Activated naive CD8-positive, alpha-beta T cell treated with anti-CD3 and anti-CD28 coated beads, Interleukin-2, amount 50 U/mL, for 24 hours (primary cell): ENCODE data around the gene TMED1.
"Not testable (repeated sequence)": the region's sequence is repeated elsewhere in the genome, so short reads cannot be mapped to it uniquely, and the experiment has no call there.

ENCODE experiments used
- ATAC-seq: fragments of 150-1000 bp; cut with Tn5 transposase; one replicate; pipeline ENCODE4 v1.10.0; 2021
- DNase-seq: peaks from one replicate; pipeline ENCODE4 v3.0.0; 2021
- H3K27ac Mint-ChIP-seq: one replicate; pipeline ENCODE4 v1.8.0; 2021; ENCODE audit warnings: mild to moderate bottlenecking, mixed read lengths
- H3K27me3 Mint-ChIP-seq: one replicate; pipeline ENCODE4 v1.8.0; 2021; ENCODE audit warnings: mixed read lengths
- H3K36me3 Mint-ChIP-seq: one replicate; pipeline ENCODE4 v1.8.0; 2021; ENCODE audit warnings: low read depth, mixed read lengths
- H3K4me1 Mint-ChIP-seq: one replicate; pipeline ENCODE4 v1.8.0; 2021; ENCODE audit warnings: mixed read lengths
- H3K4me3 Mint-ChIP-seq: one replicate; pipeline ENCODE4 v1.8.0; 2021; ENCODE audit warnings: mild to moderate bottlenecking, moderate library complexity, mixed read lengths
- H3K9me3 Mint-ChIP-seq: one replicate; pipeline ENCODE4 v1.8.0; 2021; ENCODE audit warnings: mixed read lengths

The TMED1 gene

GRCh38 chr19:10852098-10852800, 16.2 kb upstream of the TMED1 start:
- Mint-ChIP-seq H3K27me3 (no peaks in the 10 kb centered on the region), H3K4me1 (peaks cover 10% of the 10 kb centered on the region), H3K9me3 (no peaks in the 10 kb centered on the region), H3K27ac (no peak overlapping the region), H3K36me3 (no peaks in the 10 kb centered on the region), H3K4me3 (no peak overlapping the region)
- ATAC-seq (no peak), DNase-seq (no peak)

- ATAC-seq (no peak), DNase-seq (no peak)
- peaks cover 10% of the 10 kb centered on the region for H3K4me1 Mint-ChIP-seq
- H3K27ac Mint-ChIP-seq, result no peak overlapping the region
- H3K36me3 Mint-ChIP-seq, result no peaks in the 10 kb centered on the region
- no peaks in the 10 kb centered on the region for H3K27me3 Mint-ChIP-seq
- no peaks in the 10 kb centered on the region for H3K9me3 Mint-ChIP-seq
- H3K4me3 Mint-ChIP-seq, result no peak overlapping the region
Observed at GRCh38 chr19:10850631-10851030, 14.6 kb upstream of the TMED1 start.

- peak within 1 kb of the TSS; percentile 39 for H3K4me3 Mint-ChIP-seq
- no peak within 1 kb of the TSS for H3K27ac Mint-ChIP-seq
- ATAC-seq, result peak; percentile 67
Observed at GRCh38 chr19:10848230-10848856, 12.3 kb upstream of the TMED1 start, which contains the start of gene C19orf38. Gene C19orf38 (plus strand): TSS chr19:10848415. CDS start chr19:10848509, 94 bp downstream.

GRCh38 chr19:10846500-10847202, 10.6 kb upstream of the TMED1 start:
- H3K36me3 Mint-ChIP-seq, result peaks cover 2% of the 10 kb centered on the region
- no peak for DNase-seq
- no peak for ATAC-seq
- H3K4me3 Mint-ChIP-seq, result no peak overlapping the region
- H3K9me3 Mint-ChIP-seq, result no peaks in the 10 kb centered on the region
- no peak overlapping the region for H3K27ac Mint-ChIP-seq
- H3K4me1 Mint-ChIP-seq, result peaks cover 10% of the 10 kb centered on the region
- H3K27me3 Mint-ChIP-seq, result peaks cover 3% of the 10 kb centered on the region

More at GRCh38 chr19:10848230-10848856, 12.3 kb upstream of the TMED1 start, which contains the start of gene C19orf38:
- Mint-ChIP-seq H3K9me3 (no peaks in the 10 kb centered on the region), H3K36me3 (peaks cover 2% of the 10 kb centered on the region), H3K4me1 (peaks cover 10% of the 10 kb centered on the region), H3K27me3 (peaks cover 3% of the 10 kb centered on the region)
- no peak for DNase-seq

GRCh38 chr19:10842788-10843187, 6.8 kb upstream of the TMED1 start:
- Mint-ChIP-seq H3K4me1 (peaks cover 2% of the 10 kb centered on the region), H3K27ac (no peak overlapping the region), H3K4me3 (no peak overlapping the region), H3K27me3 (peaks cover 3% of the 10 kb centered on the region), H3K36me3 (peaks cover 2% of the 10 kb centered on the region), H3K9me3 (peaks cover 4% of the 10 kb centered on the region)
- DNase-seq (no peak), ATAC-seq (no peak)

GRCh38 chr19:10839114-10840050, 3.4 kb upstream of the TMED1 start:
- ATAC-seq (no peak), DNase-seq (no peak)
- H3K27ac Mint-ChIP-seq, result no peak overlapping the region
- peaks cover 10% of the 10 kb centered on the region for H3K36me3 Mint-ChIP-seq
- peaks cover 17% of the 10 kb centered on the region for H3K4me1 Mint-ChIP-seq
- no peak overlapping the region for H3K4me3 Mint-ChIP-seq
- peaks cover 12% of the 10 kb centered on the region for H3K9me3 Mint-ChIP-seq
- peaks cover 4% of the 10 kb centered on the region for H3K27me3 Mint-ChIP-seq

- ATAC-seq, result no peak
- peaks cover 8% of the 10 kb centered on the region for H3K36me3 Mint-ChIP-seq
- DNase-seq, result no peak
- H3K4me1 Mint-ChIP-seq, result peaks cover 17% of the 10 kb centered on the region
- peaks cover 4% of the 10 kb centered on the region for H3K27me3 Mint-ChIP-seq
- peaks cover 12% of the 10 kb centered on the region for H3K9me3 Mint-ChIP-seq
- H3K27ac Mint-ChIP-seq, result no peak overlapping the region
- H3K4me3 Mint-ChIP-seq, result no peak overlapping the region
Observed at GRCh38 chr19:10838377-10838776, 2.4 kb upstream of the TMED1 start.

GRCh38 chr19:10837649-10838048, 1.6 kb upstream of the TMED1 start:
- H3K27ac Mint-ChIP-seq, DNase-seq, H3K27me3 Mint-ChIP-seq, H3K4me3 Mint-ChIP-seq, ATAC-seq: not testable (repeated sequence)
- Mint-ChIP-seq H3K4me1 (peaks cover 17% of the 10 kb centered on the region), H3K36me3 (peaks cover 11% of the 10 kb centered on the region), H3K9me3 (peaks cover 12% of the 10 kb centered on the region)

- DNase-seq, result peak; percentile 83
- peak; percentile 23 for ATAC-seq
Observed at GRCh38 chr19:10836479-10837330, 693 bp upstream of the TMED1 start.

GRCh38 chr19:10835089-10835753, 791 bp downstream of the TMED1 start:
- Mint-ChIP-seq H3K4me1 (peaks cover 17% of the 10 kb centered on the region), H3K27me3 (peaks cover 4% of the 10 kb centered on the region), H3K9me3 (peaks cover 12% of the 10 kb centered on the region), H3K4me3 (peak overlapping the region; percentile 92), H3K27ac (peak overlapping the region; percentile 99), H3K36me3 (peaks cover 13% of the 10 kb centered on the region)
- ATAC-seq, result no peak
- DNase-seq, result no peak

More at GRCh38 chr19:10836479-10837330, 693 bp upstream of the TMED1 start:
- Mint-ChIP-seq H3K9me3 (peaks cover 12% of the 10 kb centered on the region), H3K36me3 (peaks cover 13% of the 10 kb centered on the region), H3K4me3 (peak overlapping the region; percentile 92), H3K27ac (peak overlapping the region; percentile 99), H3K4me1 (peaks cover 17% of the 10 kb centered on the region), H3K27me3 (peaks cover 4% of the 10 kb centered on the region)

- Mint-ChIP-seq H3K4me3 (no peak overlapping the region), H3K4me1 (peaks cover 17% of the 10 kb centered on the region), H3K27me3 (peaks cover 4% of the 10 kb centered on the region), H3K9me3 (peaks cover 8% of the 10 kb centered on the region), H3K36me3 (peaks cover 13% of the 10 kb centered on the region), H3K27ac (no peak overlapping the region)
- no peak for DNase-seq
- no peak for ATAC-seq
Observed at GRCh38 chr19:10832939-10833296, 3.1 kb downstream of the TMED1 start.

GRCh38 chr19:10831987-10832938, 3.7 kb downstream of the TMED1 start:
- Mint-ChIP-seq H3K4me3 (no peak overlapping the region), H3K27ac (no peak overlapping the region), H3K9me3 (peaks cover 8% of the 10 kb centered on the region), H3K27me3 (peaks cover 4% of the 10 kb centered on the region), H3K4me1 (peaks cover 17% of the 10 kb centered on the region), H3K36me3 (peaks cover 13% of the 10 kb centered on the region)
- DNase-seq (no peak), ATAC-seq (no peak)
